Measurements from ENCODE around the gene RSPO4.
A peak's percentile ranks its signal among the peaks of the same experiment; 100 is the strongest.

The RSPO4 gene

GRCh38 chr20:940926-941325 is 61.2 kb downstream of the RSPO4 start:
- DNase-seq (ENCODE audit: low read depth), result no peak

- no peak for DNase-seq (ENCODE audit: low read depth)
Measured at GRCh38 chr20:939606-940005, 62.5 kb downstream of the RSPO4 start.

GRCh38 chr20:934186-934840 is 67.8 kb downstream of the RSPO4 start:
- DNase-seq (ENCODE audit: low read depth), result no peak

GRCh38 chr20:933029-933428 is 69.1 kb downstream of the RSPO4 start:
- no peak for DNase-seq (ENCODE audit: low read depth)

GRCh38 chr20:931401-931800 is 70.7 kb downstream of the RSPO4 start:
- DNase-seq (ENCODE audit: low read depth), result no peak

GRCh38 chr20:926670-927069 is 75.4 kb downstream of the RSPO4 start:
- no peak for DNase-seq (ENCODE audit: low read depth)

- no peak for DNase-seq (ENCODE audit: low read depth)
Measured at GRCh38 chr20:925516-925915, 76.6 kb downstream of the RSPO4 start.

- DNase-seq (ENCODE audit: low read depth), result no peak
Measured at GRCh38 chr20:924639-925038, 77.5 kb downstream of the RSPO4 start.

- DNase-seq (ENCODE audit: low read depth), result no peak
Measured at GRCh38 chr20:922781-923180, 79.3 kb downstream of the RSPO4 start.

- no peak for DNase-seq (ENCODE audit: low read depth)
Measured at GRCh38 chr20:921068-921467, 81.0 kb downstream of the RSPO4 start.

- DNase-seq (ENCODE audit: low read depth), result no peak
Measured at GRCh38 chr20:920311-920710, 81.8 kb downstream of the RSPO4 start.

- DNase-seq (ENCODE audit: low read depth), result no peak
Measured at GRCh38 chr20:919491-919916, 82.6 kb downstream of the RSPO4 start.

GRCh38 chr20:917416-917815 is 84.7 kb downstream of the RSPO4 start:
- DNase-seq (ENCODE audit: low read depth), result no peak

GRCh38 chr20:916825-917224 is 85.3 kb downstream of the RSPO4 start:
- DNase-seq (ENCODE audit: low read depth), result no peak

GRCh38 chr20:916125-916799 is 85.8 kb downstream of the RSPO4 start, which contains the start of gene ANGPT4:
Gene ANGPT4 (minus strand): TSS chr20:916334. CDS start chr20:916214, 120 bp downstream.
- no peak for DNase-seq (ENCODE audit: low read depth)

- DNase-seq (ENCODE audit: low read depth), result no peak
Measured at GRCh38 chr20:914727-915498, 87.2 kb downstream of the RSPO4 start.

GRCh38 chr20:913306-913849 is 88.7 kb downstream of the RSPO4 start:
- DNase-seq (ENCODE audit: low read depth), result no peak

GRCh38 chr20:911882-912600 is 90.1 kb downstream of the RSPO4 start:
- no peak for DNase-seq (ENCODE audit: low read depth)

- peak; percentile 41 for DNase-seq (ENCODE audit: low read depth)
Measured at GRCh38 chr20:910870-911770, 91.0 kb downstream of the RSPO4 start.

GRCh38 chr20:910132-910869 is 91.8 kb downstream of the RSPO4 start:
- no peak for DNase-seq (ENCODE audit: low read depth)
